H54 (cell line): Measurements from ENCODE around the gene RIPOR2.

Source experiments
- DNase-seq: peaks from one replicate; pipeline ENCODE4 v3.0.0; 2011; ENCODE audit warnings: low spot score, mixed read lengths; ENCODE audit not compliant: insufficient read length
- FAIRE-seq: peaks from 3 replicates; lab custom pipeline; 2011; peaks lifted over from hg19 to GRCh38; lab: Jason Lieb, UNC
- POLR2A ChIP-seq: IDR thresholded peaks from 2 replicates; pipeline ENCODE4 v1.6.1; 2011; ENCODE audit warnings: low read depth, mild to moderate bottlenecking, low read length

RIPOR2 gene

GRCh38 chr6:24836109-24836508, 99.7 kb downstream of the RIPOR2 start:
- no peak for DNase-seq

GRCh38 chr6:24833711-24834386, 101.9 kb downstream of the RIPOR2 start:
- TF ChIP-seq POLR2A, result no peak
- FAIRE-seq, result no peak
- DNase-seq, result no peak

More at GRCh38 chr6:24836109-24836508, 99.7 kb downstream of the RIPOR2 start:
- TF ChIP-seq POLR2A, result no peak
- no peak for FAIRE-seq

- no peak for DNase-seq
- TF ChIP-seq POLR2A, result no peak
- FAIRE-seq, result no peak
Observed at GRCh38 chr6:24832794-24833193, 103.0 kb downstream of the RIPOR2 start.

GRCh38 chr6:24831771-24832716, 103.7 kb downstream of the RIPOR2 start:
- no peak for DNase-seq
- no peak for FAIRE-seq

GRCh38 chr6:24829657-24830056, 106.1 kb downstream of the RIPOR2 start:
- no peak for FAIRE-seq
- TF ChIP-seq POLR2A, result no peak
- no peak for DNase-seq

More at GRCh38 chr6:24831771-24832716, 103.7 kb downstream of the RIPOR2 start:
- no peak for TF ChIP-seq POLR2A

GRCh38 chr6:24827970-24828369, 107.8 kb downstream of the RIPOR2 start:
- FAIRE-seq, result no peak
- DNase-seq, result no peak
- no peak for TF ChIP-seq POLR2A

GRCh38 chr6:24827162-24827561, 108.6 kb downstream of the RIPOR2 start:
- FAIRE-seq, result no peak
- no peak for DNase-seq
- TF ChIP-seq POLR2A, result no peak

GRCh38 chr6:24825130-24825630, 110.6 kb downstream of the RIPOR2 start:
- no peak for TF ChIP-seq POLR2A
- no peak for DNase-seq
- FAIRE-seq, result no peak

GRCh38 chr6:24824142-24824938, 111.4 kb downstream of the RIPOR2 start:
- FAIRE-seq, result no peak
- no peak for DNase-seq
- TF ChIP-seq POLR2A, result no peak

GRCh38 chr6:24823185-24823584, 112.6 kb downstream of the RIPOR2 start:
- TF ChIP-seq POLR2A, result no peak
- no peak for FAIRE-seq
- no peak for DNase-seq

- DNase-seq (no peak), FAIRE-seq (no peak)
- TF ChIP-seq POLR2A, result no peak
Observed at GRCh38 chr6:24822696-24823095, 113.1 kb downstream of the RIPOR2 start.

- no peak for TF ChIP-seq POLR2A
- FAIRE-seq (peak; percentile 45), DNase-seq (no peak)
Observed at GRCh38 chr6:24821860-24822444, 113.8 kb downstream of the RIPOR2 start.

GRCh38 chr6:24818346-24818745, 117.4 kb downstream of the RIPOR2 start:
- no peak for TF ChIP-seq POLR2A
- DNase-seq (no peak), FAIRE-seq (no peak)
